Endothelial cell of umbilical vein (primary cell): ENCODE data around the gene S100A13. TPM values are rescaled to one million over a fixed set of nuclear protein-coding genes. Genes with fewer than 3 reads are reported as not detected.

ENCODE experiments used
- BruUV-seq: library from RNA; stranded (reverse); fragments of 400-500 nt; replicated peaks from 2 replicates; lab custom pipeline; 2021; lab: Mats Ljungman, UMichigan
- CTCF ChIA-PET: fragments of 300-600, 350-600 bp; sonication (Branson Sonifier 250); formaldehyde crosslinking; loops from one replicate; lab custom pipeline; 2021; ENCODE audit warnings: antibody characterized with exemption, inconsistent platforms; lab: Charles Lee
- POLR2A ChIA-PET: fragments of 300-600, 350-600 bp; sonication (Branson Sonifier 250); formaldehyde crosslinking; loops from one replicate; lab custom pipeline; 2021; ENCODE audit warnings: antibody characterized with exemption, inconsistent platforms; lab: Charles Lee
- DNase-seq: peaks from one replicate; pipeline ENCODE4 v3.0.0-alpha.2; 2011; ENCODE audit warnings: low read depth, low spot score
- FAIRE-seq: peaks from 2 replicates; lab custom pipeline; 2011; peaks lifted over from hg19 to GRCh38; lab: Jason Lieb, UNC
- H2AFZ ChIP-seq: 2 replicates; pipeline ENCODE4 v1.6.0; 2012; ENCODE audit warnings: low read depth, low read length, control low read depth, inconsistent platforms
- H3K27ac ChIP-seq: 2 replicates; pipeline ENCODE4 v1.5.1; 2011; ENCODE audit warnings: low read depth, mild to moderate bottlenecking, control low read depth, low read length, moderate library complexity; ENCODE audit not compliant: insufficient read depth
- H3K27me3 ChIP-seq, 2 experiments: 2 replicates each; pipeline versions ENCODE4 v1.6.0 to v1.6.1; 2011; ENCODE audit warnings: low read length in 2 of 2, mixed read lengths in 1 of 2; ENCODE audit not compliant: control insufficient read depth in 2 of 2, insufficient read depth in 2 of 2
- H3K36me3 ChIP-seq, 2 experiments: 2 replicates in 1 of 2; 3 replicates in 1 of 2; pipeline ENCODE4 v1.5.1; 2011; ENCODE audit warnings: low read length in 2 of 2, mild to moderate bottlenecking in 1 of 2, moderate library complexity in 1 of 2; ENCODE audit not compliant: control insufficient read depth in 2 of 2, insufficient read depth in 2 of 2; ENCODE audit errors: extremely low read depth in 1 of 2
- H3K4me1 ChIP-seq: 3 replicates; pipeline ENCODE4 v1.5.1; 2011; ENCODE audit warnings: mild to moderate bottlenecking, low read length; ENCODE audit not compliant: control insufficient read depth, insufficient read depth; ENCODE audit errors: extremely low read depth
- H3K4me2 ChIP-seq: 2 replicates; pipeline ENCODE4 v1.6.1; 2011; ENCODE audit warnings: low read length, control low read depth, mixed read lengths; ENCODE audit not compliant: insufficient read depth
- H3K4me3 ChIP-seq, 3 experiments: fragments of 200-600 bp in 1 of 3; sonication (generic), shearing (Covaris generic) in 1 of 3; replicated peaks in 1 of 3; 2 replicates each; pipeline ENCODE4 v1.5.1; 2011 to 2016; ENCODE audit warnings: control low read depth in 3 of 3, low read length in 3 of 3, mild to moderate bottlenecking in 2 of 3, inconsistent platforms in 1 of 3, low read depth in 1 of 3, moderate library complexity in 1 of 3; ENCODE audit not compliant: insufficient read depth in 1 of 3
- H3K79me2 ChIP-seq: 2 replicates; pipeline ENCODE4 v1.6.0; 2012; ENCODE audit warnings: low read length, inconsistent platforms; ENCODE audit not compliant: control insufficient read depth, insufficient read depth
- H3K9ac ChIP-seq: replicated peaks from 2 replicates; pipeline ENCODE3; 2011; ENCODE audit warnings: low read length, control low read depth; ENCODE audit not compliant: insufficient read depth; ENCODE audit errors: extremely low read depth
- H3K9me1 ChIP-seq: replicated peaks from 3 replicates; pipeline ENCODE4 v1.6.0; 2011; ENCODE audit warnings: mild to moderate bottlenecking, low read length; ENCODE audit not compliant: control insufficient read depth, insufficient read depth; ENCODE audit errors: extremely low read depth
- H3K9me3 ChIP-seq: replicated peaks from 2 replicates; pipeline ENCODE4 v1.5.1; 2012; ENCODE audit warnings: low read length, inconsistent platforms; ENCODE audit not compliant: control insufficient read depth, insufficient read depth
- H4K20me1 ChIP-seq: replicated peaks from 2 replicates; pipeline ENCODE3; 2011; ENCODE audit warnings: mild to moderate bottlenecking, low read length; ENCODE audit not compliant: control insufficient read depth, insufficient read depth; ENCODE audit errors: extremely low read depth
- EZH2 ChIP-seq: IDR thresholded peaks from 2 replicates; pipeline ENCODE4 v1.6.1; 2012; ENCODE audit warnings: borderline replicate concordance, low read depth, mild to moderate bottlenecking, moderate library complexity, low read length, inconsistent platforms; ENCODE audit not compliant: severe bottlenecking
- FOS ChIP-seq: IDR thresholded peaks from 2 replicates; pipeline ENCODE4 v1.6.1; 2011; ENCODE audit warnings: mild to moderate bottlenecking, low read length, moderate library complexity, borderline replicate concordance; ENCODE audit not compliant: insufficient read depth
- GATA2 ChIP-seq: IDR thresholded peaks from 2 replicates; pipeline ENCODE4 v1.7.0; 2011; ENCODE audit warnings: low read depth, mild to moderate bottlenecking, moderate library complexity, mixed read lengths, low read length; ENCODE audit not compliant: insufficient read length, insufficient read depth
- JUN ChIP-seq: IDR thresholded peaks from 2 replicates; pipeline ENCODE4 v1.6.1; 2011; ENCODE audit warnings: borderline replicate concordance, low read depth; ENCODE audit not compliant: insufficient read length, insufficient read depth
- MAX ChIP-seq: IDR thresholded peaks from 2 replicates; pipeline ENCODE4 v1.6.1; 2011; ENCODE audit not compliant: insufficient read depth, insufficient read length
- MYC ChIP-seq: IDR thresholded peaks from one replicate; pipeline ENCODE4 v1.6.1; 2011; ENCODE audit warnings: mild to moderate bottlenecking, low read depth, low read length
- POLR2A ChIP-seq: IDR thresholded peaks from 2 replicates; pipeline ENCODE4 v1.6.1; 2012; ENCODE audit warnings: low read depth, mild to moderate bottlenecking, control low read depth, low read length
- POLR2AphosphoS5 ChIP-seq: IDR thresholded peaks from 2 replicates; pipeline ENCODE4 v1.6.1; 2012; ENCODE audit warnings: low read depth, mild to moderate bottlenecking, control low read depth, low read length, moderate library complexity; ENCODE audit not compliant: insufficient read depth
- dilution Hi-C: fragments of 300-500 bp; cut with MboI; formaldehyde crosslinking; loops from one replicate; pipeline ENCODE4 v1.15.0; 2019; ENCODE audit warnings: low sequenced_read_pairs; ENCODE audit not compliant: extremely low pct_ligation_motif_present
- intact Hi-C: fragments of 100-400 bp; cut with micrococcal nuclease; formaldehyde crosslinking; loops from one replicate; pipeline ENCODE4 v1.10.0; 2022
- polyA plus RNA-seq, 4 experiments: library from polyadenylated mRNA; depleted of rRNA in 3 of 4; stranded (reverse) in 3 of 4; unstranded in 1 of 4; fragments of >200 nt; gene quantifications; 2 replicates each; pipeline versions ENCODE4 v1.2.1 to v1.2.3, GENCODE V29; 2011 to 2012; ENCODE audit warnings: missing spikeins in 1 of 4
- total RNA-seq: library from RNA; stranded (reverse); gene quantifications from 2 replicates; pipeline ENCODE4 v1.2.3, GENCODE V29; 2021
- TF ChIP-seq, protein P1 (sequence below), 2 donors: IDR thresholded peaks; 1 replicate in 1 of 2; 2 replicates in 1 of 2; pipeline ENCODE4 v1.5.1; 2011; ENCODE audit warnings: low read length in 2 of 2, mild to moderate bottlenecking in 2 of 2, moderate library complexity in 2 of 2, control low read depth in 1 of 2, inconsistent platforms in 1 of 2, low read depth in 1 of 2; ENCODE audit not compliant: insufficient read depth in 1 of 2; ENCODE audit errors: extremely low read depth in 1 of 2

Gene S100A13
- total and polyA plus RNA-seq, 2 donors (not counting 3 experiments of a cell fraction or from before 2014, with no cell fraction given) = 155 to 360 TPM

GRCh38 chr1:153615406-153615805 is 11.9 kb downstream of the S100A13 start:
- CTCF ChIA-PET = interaction anchor here (1.0 to 6.0 kb wide), 8 partner anchors 11 to 105 kb away, joined by 3 to 121 read pairs (median 8); partner anchors contain the start of genes S100A1 and S100A13

More at GRCh38 chr1:153615406-153615805, 11.9 kb downstream of the S100A13 start:
- Histone ChIP-seq H3K4me1 (peaks cover 7% of the 10 kb centered on the region), H3K4me3 (no peak overlapping the region), H3K4me2 (no peak overlapping the region), H4K20me1 (no peaks in the 10 kb centered on the region), H3K27me3 (no peaks in the 10 kb centered on the region), H3K36me3 (peaks cover 0 to 6% of the 10 kb centered on the region in 2 experiments), H3K9me1 (no peaks in the 10 kb centered on the region), H3K27ac (no peak overlapping the region), H3K9me3 (no peaks in the 10 kb centered on the region), H3K79me2 (peaks cover 22% of the 10 kb centered on the region), H3K9ac (no peak overlapping the region), H2AFZ (no peak overlapping the region)
- dilution Hi-C loops = no loop called here
- BruUV-seq = no TSS peak
- POLR2A ChIA-PET = interaction anchor here (0.6 to 4.9 kb wide), 3 partner anchors 10 to 19 kb away, joined by 3 to 27 read pairs (median 12); partner anchors contain the start of genes CHTOP and S100A13
- intact Hi-C loops = no loop called here
- FAIRE-seq = no peak
- no peak for DNase-seq
- TF ChIP-seq POLR2A = no peak
- no peak for TF ChIP-seq MYC
- TF ChIP-seq FOS = no peak
- no peak for TF ChIP-seq EZH2
- no peak for TF ChIP-seq POLR2AphosphoS5
- no peak for TF ChIP-seq JUN
- no peak for TF ChIP-seq GATA2
- TF ChIP-seq MAX = no peak
- TF ChIP-seq, protein P1, sequence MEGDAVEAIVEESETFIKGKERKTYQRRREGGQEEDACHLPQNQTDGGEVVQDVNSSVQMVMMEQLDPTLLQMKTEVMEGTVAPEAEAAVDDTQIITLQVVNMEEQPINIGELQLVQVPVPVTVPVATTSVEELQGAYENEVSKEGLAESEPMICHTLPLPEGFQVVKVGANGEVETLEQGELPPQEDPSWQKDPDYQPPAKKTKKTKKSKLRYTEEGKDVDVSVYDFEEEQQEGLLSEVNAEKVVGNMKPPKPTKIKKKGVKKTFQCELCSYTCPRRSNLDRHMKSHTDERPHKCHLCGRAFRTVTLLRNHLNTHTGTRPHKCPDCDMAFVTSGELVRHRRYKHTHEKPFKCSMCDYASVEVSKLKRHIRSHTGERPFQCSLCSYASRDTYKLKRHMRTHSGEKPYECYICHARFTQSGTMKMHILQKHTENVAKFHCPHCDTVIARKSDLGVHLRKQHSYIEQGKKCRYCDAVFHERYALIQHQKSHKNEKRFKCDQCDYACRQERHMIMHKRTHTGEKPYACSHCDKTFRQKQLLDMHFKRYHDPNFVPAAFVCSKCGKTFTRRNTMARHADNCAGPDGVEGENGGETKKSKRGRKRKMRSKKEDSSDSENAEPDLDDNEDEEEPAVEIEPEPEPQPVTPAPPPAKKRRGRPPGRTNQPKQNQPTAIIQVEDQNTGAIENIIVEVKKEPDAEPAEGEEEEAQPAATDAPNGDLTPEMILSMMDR (IDR thresholded peaks at IDR 0.05; ENCODE audit: extremely low read depth in 1 of 2, insufficient read depth in 1 of 2, low read depth in 1 of 2, low read length in 2 of 2) = no peak
